Keratinocyte (primary cell): ENCODE measurements around the gene THBS2. TPM values are rescaled to one million over a fixed set of nuclear protein-coding genes. Genes with fewer than 3 reads are reported as not detected.
"Not testable (repeated sequence)": the region's sequence is repeated elsewhere in the genome, so short reads cannot be mapped to it uniquely, and the experiment has no call there.

Source experiments
- DNase-seq: peaks from one replicate; pipeline ENCODE4 v3.0.0-alpha.2; 2011; ENCODE audit warnings: low read depth, missing footprints, low spot score
- FAIRE-seq: peaks from 2 replicates; lab custom pipeline; 2011; peaks lifted over from hg19 to GRCh38; lab: Jason Lieb, UNC
- H2AFZ ChIP-seq: 2 replicates; pipeline ENCODE4 v1.6.0; 2012; ENCODE audit warnings: low read length, control low read depth, inconsistent platforms; ENCODE audit not compliant: control insufficient read depth
- H3K27ac ChIP-seq: 2 replicates; pipeline ENCODE4 v1.5.1; 2011; ENCODE audit warnings: low read length; ENCODE audit not compliant: control insufficient read depth, insufficient read depth
- H3K27me3 ChIP-seq: 3 replicates; pipeline ENCODE4 v1.6.0; 2011; ENCODE audit warnings: low read length; ENCODE audit not compliant: control insufficient read depth, insufficient read depth; ENCODE audit errors: extremely low read depth
- H3K36me3 ChIP-seq, 2 experiments: 2 replicates in 1 of 2; 3 replicates in 1 of 2; pipeline ENCODE4 v1.5.1; 2011; ENCODE audit warnings: low read length in 2 of 2, mild to moderate bottlenecking in 1 of 2; ENCODE audit not compliant: control insufficient read depth in 2 of 2, insufficient read depth in 2 of 2; ENCODE audit errors: extremely low read depth in 1 of 2
- H3K4me1 ChIP-seq: 3 replicates; pipeline ENCODE4 v1.5.1; 2011; ENCODE audit warnings: low read length; ENCODE audit not compliant: control insufficient read depth, insufficient read depth; ENCODE audit errors: extremely low read depth
- H3K4me2 ChIP-seq: 3 replicates; pipeline ENCODE4 v1.6.0; 2011; ENCODE audit warnings: low read depth, low read length; ENCODE audit not compliant: control insufficient read depth, insufficient read depth; ENCODE audit errors: extremely low read depth
- H3K4me3 ChIP-seq, 3 experiments: fragments of 200-600 bp in 1 of 3; sonication (generic) in 1 of 3; 2 replicates in 2 of 3; 3 replicates in 1 of 3; pipeline ENCODE4 v1.5.1; 2011 to 2016; ENCODE audit warnings: low read length in 3 of 3, mild to moderate bottlenecking in 3 of 3, control low read depth in 2 of 3, inconsistent platforms in 1 of 3, low read depth in 1 of 3, mixed read lengths in 1 of 3, mixed run types in 1 of 3, moderate library complexity in 1 of 3; ENCODE audit not compliant: control insufficient read depth in 2 of 3, insufficient read depth in 2 of 3; ENCODE audit errors: extremely low read depth in 1 of 3
- H3K79me2 ChIP-seq: 2 replicates; pipeline ENCODE4 v1.6.0; 2012; ENCODE audit warnings: low read length; ENCODE audit not compliant: control insufficient read depth, insufficient read depth
- H3K9ac ChIP-seq: 3 replicates; pipeline ENCODE4 v1.6.0; 2011; ENCODE audit warnings: low read length; ENCODE audit not compliant: control insufficient read depth, insufficient read depth; ENCODE audit errors: extremely low read depth
- H3K9me1 ChIP-seq: 3 replicates; pipeline ENCODE4 v1.6.0; 2011; ENCODE audit warnings: low read length; ENCODE audit not compliant: control insufficient read depth, insufficient read depth; ENCODE audit errors: extremely low read depth
- H3K9me3 ChIP-seq: 2 replicates; pipeline ENCODE4 v1.5.1; 2012; ENCODE audit warnings: low read depth, low read length; ENCODE audit not compliant: control insufficient read depth
- H4K20me1 ChIP-seq: 3 replicates; pipeline ENCODE4 v1.6.0; 2011; ENCODE audit warnings: low read length; ENCODE audit not compliant: control insufficient read depth, insufficient read depth; ENCODE audit errors: extremely low read depth
- EZH2 ChIP-seq: IDR thresholded peaks from one replicate; pipeline ENCODE4 v1.6.1; 2012; ENCODE audit warnings: inconsistent platforms, mild to moderate bottlenecking, low read length, moderate library complexity
- dilution Hi-C: fragments of 300-500 bp; cut with MboI; formaldehyde crosslinking; loops from one replicate; pipeline ENCODE4 v1.7.0; 2020; ENCODE audit warnings: low sequenced_read_pairs; ENCODE audit not compliant: extremely low pct_ligation_motif_present
- polyA plus RNA-seq, 5 experiments: library from polyadenylated mRNA; depleted of rRNA in 3 of 5; stranded (reverse) in 3 of 5; stranded (forward) in 1 of 5; unstranded in 1 of 5; fragments of >200 nt; gene quantifications; 1 replicate in 1 of 5; 2 replicates in 3 of 5; 3 replicates in 1 of 5; pipeline versions ENCODE4 v1.2.1 to v1.2.3, GENCODE V29; 2011 to 2012; ENCODE audit warnings: missing spikeins in 2 of 5, low read depth in 1 of 5, low replicate concordance in 1 of 5
- TF ChIP-seq, protein P1 (sequence below), 3 experiments: IDR thresholded peaks in 1 of 3; conservative IDR thresholded peaks in 1 of 3; optimal IDR thresholded peaks in 1 of 3; 2 replicates in 2 of 3; 3 replicates in 1 of 3; pipeline versions ENCODE3 to v1.5.1; 2011; ENCODE audit warnings: low read length in 3 of 3, mild to moderate bottlenecking in 3 of 3, moderate library complexity in 2 of 3, control low read depth in 1 of 3, inconsistent platforms in 1 of 3; ENCODE audit not compliant: insufficient read depth in 2 of 3; ENCODE audit errors: extremely low read depth in 1 of 3

THBS2 gene
- polyA plus RNA-seq, 1 donor (not counting 4 experiments of a cell fraction or from before 2014, with no cell fraction given), result 533 TPM

DNA sequence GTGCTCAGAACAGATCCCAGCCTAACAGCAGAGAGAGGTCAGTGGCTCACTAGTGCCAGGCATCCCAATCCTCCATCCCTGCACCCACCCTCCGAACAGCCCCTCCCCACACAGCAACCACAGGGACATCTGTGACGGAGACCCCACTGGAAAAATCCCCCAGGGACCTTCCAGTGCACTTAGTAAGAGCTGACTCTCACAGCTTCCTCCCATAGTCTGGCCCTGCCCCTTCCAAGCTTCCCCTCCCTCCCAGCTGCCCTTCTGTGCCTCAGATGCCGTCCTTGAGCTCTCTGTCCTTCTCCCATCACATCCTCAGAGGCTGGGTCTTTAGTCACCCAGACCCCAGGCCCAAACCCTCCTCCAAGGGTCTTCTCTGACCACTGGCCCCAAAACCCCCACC lies 9.7 kb upstream of the THBS2 start:
- Histone ChIP-seq H3K9me1 (no peaks in the 10 kb centered on the region), H3K79me2 (no peaks in the 10 kb centered on the region), H3K27ac (no peak overlapping the region), H3K36me3 (no peaks in the 10 kb centered on the region), H2AFZ (no peak overlapping the region), H3K9me3 (no peaks in the 10 kb centered on the region), H4K20me1 (no peaks in the 10 kb centered on the region), H3K4me2 (no peak overlapping the region), H3K4me1 (peaks cover 3% of the 10 kb centered on the region), H3K27me3 (no peaks in the 10 kb centered on the region), H3K9ac (no peak overlapping the region), H3K4me3 (no peak overlapping the region)
- no peak for TF ChIP-seq EZH2
- TF ChIP-seq, protein P1, sequence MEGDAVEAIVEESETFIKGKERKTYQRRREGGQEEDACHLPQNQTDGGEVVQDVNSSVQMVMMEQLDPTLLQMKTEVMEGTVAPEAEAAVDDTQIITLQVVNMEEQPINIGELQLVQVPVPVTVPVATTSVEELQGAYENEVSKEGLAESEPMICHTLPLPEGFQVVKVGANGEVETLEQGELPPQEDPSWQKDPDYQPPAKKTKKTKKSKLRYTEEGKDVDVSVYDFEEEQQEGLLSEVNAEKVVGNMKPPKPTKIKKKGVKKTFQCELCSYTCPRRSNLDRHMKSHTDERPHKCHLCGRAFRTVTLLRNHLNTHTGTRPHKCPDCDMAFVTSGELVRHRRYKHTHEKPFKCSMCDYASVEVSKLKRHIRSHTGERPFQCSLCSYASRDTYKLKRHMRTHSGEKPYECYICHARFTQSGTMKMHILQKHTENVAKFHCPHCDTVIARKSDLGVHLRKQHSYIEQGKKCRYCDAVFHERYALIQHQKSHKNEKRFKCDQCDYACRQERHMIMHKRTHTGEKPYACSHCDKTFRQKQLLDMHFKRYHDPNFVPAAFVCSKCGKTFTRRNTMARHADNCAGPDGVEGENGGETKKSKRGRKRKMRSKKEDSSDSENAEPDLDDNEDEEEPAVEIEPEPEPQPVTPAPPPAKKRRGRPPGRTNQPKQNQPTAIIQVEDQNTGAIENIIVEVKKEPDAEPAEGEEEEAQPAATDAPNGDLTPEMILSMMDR (optimal IDR thresholded peaks at IDR 0.05 in 1 of 3, IDR thresholded peaks at IDR 0.05 in 1 of 3, conservative IDR thresholded peaks at IDR 0.05 in 1 of 3; ENCODE audit: extremely low read depth in 1 of 3, insufficient read depth in 2 of 3, low read length in 3 of 3), result no peak
- FAIRE-seq (no peak), DNase-seq (no peak)
- dilution Hi-C loops, result no loop called here

DNA sequence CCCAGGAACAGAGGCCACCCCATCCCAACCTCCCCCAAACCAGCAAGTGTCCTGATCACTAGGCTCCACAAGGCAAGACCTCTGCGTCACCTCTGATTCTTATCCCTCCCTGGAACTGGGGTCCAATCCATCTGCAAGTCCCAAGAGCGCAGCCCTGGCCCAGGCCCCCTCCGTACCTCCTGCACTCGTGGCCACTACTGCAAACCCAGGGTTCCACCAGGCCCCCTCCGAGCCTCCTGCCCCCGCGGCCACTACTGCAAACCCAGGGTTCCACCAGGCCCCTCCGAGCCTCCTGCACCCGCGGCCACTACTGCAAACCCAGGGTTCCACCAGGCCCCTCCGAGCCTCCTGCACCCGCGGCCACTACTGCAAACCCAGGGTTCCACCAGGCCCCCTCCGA lies 9.0 kb upstream of the THBS2 start:
- DNase-seq, H3K36me3 ChIP-seq, H3K27ac ChIP-seq, H3K9ac ChIP-seq, H3K4me1 ChIP-seq, H2AFZ ChIP-seq, H3K4me3 ChIP-seq, H3K9me1 ChIP-seq, dilution Hi-C loops, H4K20me1 ChIP-seq, FAIRE-seq, H3K27me3 ChIP-seq, H3K79me2 ChIP-seq, H3K4me2 ChIP-seq, H3K9me3 ChIP-seq: not testable (repeated sequence)

DNA sequence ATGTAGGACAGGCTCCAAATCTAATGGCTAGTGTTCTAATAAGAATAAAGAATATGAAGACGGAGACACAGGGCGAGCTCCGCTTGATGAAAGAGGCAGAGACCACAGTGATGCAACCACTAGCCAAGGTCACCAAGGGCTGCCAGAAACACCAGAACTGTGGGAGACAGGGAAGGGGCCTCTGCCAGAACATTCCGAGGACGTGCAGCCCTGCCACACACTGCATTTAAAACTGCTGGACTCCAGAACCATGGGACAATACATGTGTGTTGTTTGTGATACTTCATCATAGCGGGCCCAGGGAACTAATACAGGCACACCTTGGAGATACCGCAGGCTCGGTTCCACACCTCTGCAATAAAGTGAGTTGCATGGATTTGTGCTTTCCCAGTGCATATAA lies 2.9 kb upstream of the THBS2 start:
- Histone ChIP-seq H4K20me1 (peaks cover 9% of the 10 kb centered on the region), H3K9me3 (no peaks in the 10 kb centered on the region), H3K9ac (no peak overlapping the region), H3K79me2 (peaks cover 21% of the 10 kb centered on the region), H3K36me3 (peaks cover 7 to 8% of the 10 kb centered on the region in 2 experiments), H3K4me2 (no peak overlapping the region), H2AFZ (no peak overlapping the region), H3K27ac (no peak overlapping the region), H3K4me1 (peaks cover 19% of the 10 kb centered on the region), H3K4me3 (no peak overlapping the region), H3K27me3 (no peaks in the 10 kb centered on the region), H3K9me1 (no peaks in the 10 kb centered on the region)
- TF ChIP-seq, protein P1 (optimal IDR thresholded peaks at IDR 0.05 in 1 of 3, IDR thresholded peaks at IDR 0.05 in 1 of 3, conservative IDR thresholded peaks at IDR 0.05 in 1 of 3; ENCODE audit: extremely low read depth in 1 of 3, insufficient read depth in 2 of 3, low read length in 3 of 3), result no peak
- TF ChIP-seq EZH2, result no peak
- no peak for FAIRE-seq
- DNase-seq, result no peak
- dilution Hi-C loops, result no loop called here
